ENCODE measurements around the gene RAB5B.

The RAB5B gene

GRCh38 chr12:55942577-55943136, 31.2 kb upstream of the RAB5B start:
- TF ChIP-seq POLR2AphosphoS5 (IDR thresholded peaks at IDR 0.05; ENCODE audit: low read depth, low read length) (no peak), POLR2A (IDR thresholded peaks at IDR 0.05; ENCODE audit: low read depth, low read length) (no peak), TAF1 (IDR thresholded peaks at IDR 0.05; ENCODE audit: borderline replicate concordance, low read depth, low read length) (no peak)
- FAIRE-seq, result no peak
- DNase-seq (ENCODE audit: insufficient read length), result no peak

- FAIRE-seq, result no peak
- no peak for TF ChIP-seq TAF1 (IDR thresholded peaks at IDR 0.05; ENCODE audit: borderline replicate concordance, low read depth, low read length)
- TF ChIP-seq POLR2AphosphoS5 (IDR thresholded peaks at IDR 0.05; ENCODE audit: low read depth, low read length), result no peak
- TF ChIP-seq POLR2A (IDR thresholded peaks at IDR 0.05; ENCODE audit: low read depth, low read length), result no peak
- DNase-seq (ENCODE audit: insufficient read length), result no peak
These were observed 27.3 kb upstream of the RAB5B start for GRCh38 chr12:55946553-55946952.

GRCh38 chr12:55955344-55955743, 18.5 kb upstream of the RAB5B start:
- no peak for FAIRE-seq
- no peak for TF ChIP-seq POLR2AphosphoS5 (IDR thresholded peaks at IDR 0.05; ENCODE audit: low read depth, low read length)
- no peak for DNase-seq (ENCODE audit: insufficient read length)

GRCh38 chr12:55955800-55956508, 17.9 kb upstream of the RAB5B start:
- no peak for FAIRE-seq
- DNase-seq (ENCODE audit: insufficient read length), result no peak
- TF ChIP-seq TAF1 (IDR thresholded peaks at IDR 0.05; ENCODE audit: borderline replicate concordance, low read depth, low read length), result no peak
- no peak for TF ChIP-seq POLR2A (IDR thresholded peaks at IDR 0.05; ENCODE audit: low read depth, low read length)
- TF ChIP-seq POLR2AphosphoS5 (IDR thresholded peaks at IDR 0.05; ENCODE audit: low read depth, low read length), result no peak

- TF ChIP-seq POLR2AphosphoS5 (IDR thresholded peaks at IDR 0.05; ENCODE audit: low read depth, low read length) (no peak), POLR2A (IDR thresholded peaks at IDR 0.05; ENCODE audit: low read depth, low read length) (no peak), TAF1 (IDR thresholded peaks at IDR 0.05; ENCODE audit: borderline replicate concordance, low read depth, low read length) (no peak)
- DNase-seq (ENCODE audit: insufficient read length), result no peak
- no peak for FAIRE-seq
These were observed 16.6 kb upstream of the RAB5B start for GRCh38 chr12:55957106-55957859.

GRCh38 chr12:55963760-55964159, 10.1 kb upstream of the RAB5B start:
- no peak for DNase-seq (ENCODE audit: insufficient read length)
- TF ChIP-seq POLR2AphosphoS5 (IDR thresholded peaks at IDR 0.05; ENCODE audit: low read depth, low read length) (no peak), TAF1 (IDR thresholded peaks at IDR 0.05; ENCODE audit: borderline replicate concordance, low read depth, low read length) (no peak), POLR2A (IDR thresholded peaks at IDR 0.05; ENCODE audit: low read depth, low read length) (no peak)
- no peak for FAIRE-seq

GRCh38 chr12:55965240-55965639, 8.6 kb upstream of the RAB5B start:
- FAIRE-seq (no peak), DNase-seq (ENCODE audit: insufficient read length) (no peak)
- TF ChIP-seq POLR2A (IDR thresholded peaks at IDR 0.05; ENCODE audit: low read depth, low read length) (no peak), POLR2AphosphoS5 (IDR thresholded peaks at IDR 0.05; ENCODE audit: low read depth, low read length) (no peak), TAF1 (IDR thresholded peaks at IDR 0.05; ENCODE audit: borderline replicate concordance, low read depth, low read length) (no peak)

GRCh38 chr12:55965941-55966407, 7.9 kb upstream of the RAB5B start, which contains the start of gene PMEL:
PMEL (minus strand) TSS chr12:55966042; CDS start chr12:55966011, 31 bp downstream.
- DNase-seq (ENCODE audit: insufficient read length), result no peak
- TF ChIP-seq POLR2AphosphoS5 (IDR thresholded peaks at IDR 0.05; ENCODE audit: low read depth, low read length), result no peak
- no peak for TF ChIP-seq TAF1 (IDR thresholded peaks at IDR 0.05; ENCODE audit: borderline replicate concordance, low read depth, low read length)
- TF ChIP-seq POLR2A (IDR thresholded peaks at IDR 0.05; ENCODE audit: low read depth, low read length), result no peak
- FAIRE-seq, result no peak

- FAIRE-seq (peak; percentile 77), DNase-seq (ENCODE audit: insufficient read length) (peak; percentile 85)
- peak; percentile 67 for TF ChIP-seq POLR2A (IDR thresholded peaks at IDR 0.05; ENCODE audit: low read depth, low read length)
- TF ChIP-seq TAF1 (IDR thresholded peaks at IDR 0.05; ENCODE audit: borderline replicate concordance, low read depth, low read length), result no peak
These were observed 7.2 kb upstream of the RAB5B start, which contains the start of gene CDK2 for GRCh38 chr12:55966408-55967281. CDK2 (plus strand) TSS chr12:55966830; CDS start chr12:55967009, 179 bp downstream.

GRCh38 chr12:55969356-55969755, 4.5 kb upstream of the RAB5B start:
- FAIRE-seq (no peak), DNase-seq (ENCODE audit: insufficient read length) (no peak)
- TF ChIP-seq POLR2A (IDR thresholded peaks at IDR 0.05; ENCODE audit: low read depth, low read length) (no peak), POLR2AphosphoS5 (IDR thresholded peaks at IDR 0.05; ENCODE audit: low read depth, low read length) (no peak), TAF1 (IDR thresholded peaks at IDR 0.05; ENCODE audit: borderline replicate concordance, low read depth, low read length) (no peak)

- TF ChIP-seq POLR2AphosphoS5 (IDR thresholded peaks at IDR 0.05; ENCODE audit: low read depth, low read length) (no peak), POLR2A (IDR thresholded peaks at IDR 0.05; ENCODE audit: low read depth, low read length) (no peak), TAF1 (IDR thresholded peaks at IDR 0.05; ENCODE audit: borderline replicate concordance, low read depth, low read length) (no peak)
- DNase-seq (ENCODE audit: insufficient read length) (no peak), FAIRE-seq (no peak)
These were observed 3.1 kb upstream of the RAB5B start for GRCh38 chr12:55970775-55971174.

Measured in GM12892 (cell line).